ENCODE results near the gene C9orf50.
"Not testable (repeated sequence)": the region's sequence is repeated elsewhere in the genome, so short reads cannot be mapped to it uniquely, and the experiment has no call there.

The C9orf50 gene, protein sequence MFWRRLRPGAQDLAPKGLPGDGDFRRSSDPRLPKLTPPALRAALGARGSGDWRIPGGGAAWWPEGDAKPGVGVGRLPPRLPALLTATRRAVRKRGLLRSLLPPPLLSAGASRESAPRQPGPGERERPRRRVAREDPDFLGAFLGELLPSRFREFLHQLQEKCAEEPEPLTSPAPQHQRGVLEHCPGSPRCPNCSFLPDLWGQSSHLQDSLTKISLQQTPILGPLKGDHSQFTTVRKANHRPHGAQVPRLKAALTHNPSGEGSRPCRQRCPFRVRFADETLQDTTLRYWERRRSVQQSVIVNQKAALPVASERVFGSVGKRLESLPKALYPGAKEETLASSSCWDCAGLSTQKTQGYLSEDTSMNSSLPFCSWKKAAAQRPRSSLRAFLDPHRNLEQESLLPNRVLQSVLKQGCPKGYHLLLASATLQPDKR

DNA sequence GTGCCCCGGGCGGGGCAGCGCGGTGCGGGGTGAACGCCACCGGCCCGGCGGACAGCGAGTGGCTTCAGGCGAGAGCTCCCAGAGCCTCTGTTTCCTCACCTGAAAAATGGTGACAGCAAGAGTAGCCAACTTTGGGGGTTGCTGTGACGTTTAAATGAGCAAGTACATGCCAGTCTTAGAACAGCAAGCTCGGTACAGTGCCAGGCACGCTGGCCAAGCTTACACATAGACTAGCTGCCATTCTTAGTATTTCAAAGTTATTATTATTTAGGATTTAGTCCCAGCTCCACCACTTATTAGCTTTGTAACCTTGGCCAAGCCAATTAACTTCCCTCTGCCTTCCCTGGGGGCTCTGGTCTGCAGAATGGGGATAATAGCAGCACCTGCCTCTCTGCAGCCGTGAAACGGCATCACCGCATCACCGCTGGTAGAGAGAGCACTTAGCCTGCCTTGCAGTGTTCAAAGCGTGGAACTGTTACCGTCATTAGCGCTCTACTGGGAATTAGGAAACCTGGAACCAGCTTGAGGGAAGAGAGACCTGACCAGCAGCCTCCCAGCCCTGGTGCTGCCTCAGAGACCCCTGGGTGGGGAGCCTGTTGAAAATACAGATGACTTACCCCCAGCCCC, at the start of gene C9orf50:
Gene C9orf50, minus strand, starts transcription at position 433 of the 627 bp plus-strand sequence. CDS start 527 bp downstream, outside the sequence.
- no peak for DNase-seq (ENCODE audit: low read depth)

GRCh38 chr9:129669946-129670345, 49.0 kb upstream of the C9orf50 start:
- no peak for DNase-seq (ENCODE audit: low read depth)

DNA sequence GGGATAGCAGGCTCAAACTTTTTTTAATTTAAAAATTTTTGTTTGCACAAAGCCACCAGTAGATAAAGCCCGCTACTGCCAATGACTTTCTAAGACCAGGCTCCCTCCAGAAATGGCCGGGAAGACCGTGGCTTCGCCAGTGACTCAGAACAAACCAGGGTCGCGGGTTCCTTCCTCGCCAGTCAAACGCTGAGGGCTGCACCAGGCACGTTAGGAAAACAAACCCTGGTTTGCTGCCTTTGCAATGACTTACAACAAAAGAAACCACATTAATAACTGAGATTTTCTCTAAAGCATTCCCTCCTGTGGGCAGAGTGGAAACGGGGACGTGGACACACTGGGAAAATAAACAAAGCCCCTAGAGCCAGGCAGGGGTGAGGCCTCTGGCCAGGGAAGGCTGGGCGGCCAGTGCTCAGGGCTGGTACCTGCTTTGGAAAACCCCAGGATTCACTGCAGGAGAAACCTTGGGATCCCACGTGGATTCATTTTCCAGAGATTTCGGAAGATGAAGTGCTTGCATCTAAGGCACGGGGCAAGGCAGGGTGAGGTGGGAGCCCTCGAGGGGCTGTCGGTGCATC, 48.3 kb upstream of the C9orf50 start:
- DNase-seq (ENCODE audit: low read depth): no peak

DNA sequence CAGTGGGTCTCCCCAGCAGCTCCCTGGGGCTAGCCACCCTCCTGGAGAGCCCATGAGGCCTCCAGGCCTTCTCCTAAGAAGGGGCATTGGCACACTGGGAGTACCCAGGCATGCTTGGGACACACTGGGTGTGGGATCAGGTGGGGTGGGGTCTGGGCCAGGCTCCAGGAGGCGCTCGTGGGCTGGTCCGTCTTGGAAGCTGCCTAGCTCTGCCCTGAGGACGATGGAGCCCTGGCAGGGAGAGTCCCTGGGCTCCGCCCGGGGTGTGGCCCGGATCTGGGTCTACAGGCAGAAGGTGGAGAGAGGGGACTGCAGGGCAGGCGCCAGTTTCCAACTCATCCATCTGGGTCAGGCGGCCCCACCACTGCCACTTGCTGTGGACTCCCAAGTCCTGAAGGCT, 46.9 kb upstream of the C9orf50 start:
- no peak for DNase-seq (ENCODE audit: low read depth)

GRCh38 chr9:129667378-129667777, 46.5 kb upstream of the C9orf50 start:
- DNase-seq (ENCODE audit: low read depth): no peak

DNA sequence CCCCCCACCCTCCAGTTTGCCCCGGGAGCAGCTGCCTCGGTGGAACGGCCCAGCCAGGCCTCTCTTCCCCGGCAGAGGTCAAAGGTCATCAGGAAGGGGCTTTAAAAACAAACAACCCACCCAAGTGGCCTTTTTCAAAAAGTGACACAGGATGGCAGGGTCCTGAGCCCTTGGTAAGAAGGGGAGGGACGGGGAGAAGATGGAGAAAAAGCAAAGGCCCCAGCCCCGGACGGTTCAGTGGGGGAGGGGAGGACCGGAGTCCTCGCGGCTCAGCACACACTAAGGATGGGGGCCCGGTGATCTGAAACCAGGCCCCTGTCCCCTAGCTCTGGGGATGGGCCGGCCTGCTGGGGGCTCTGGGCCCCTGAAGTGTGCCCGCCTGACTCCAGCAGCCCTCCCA, 45.7 kb upstream of the C9orf50 start:
- DNase-seq (ENCODE audit: low read depth): no peak

GRCh38 chr9:129665814-129666520, 45.1 kb upstream of the C9orf50 start:
- DNase-seq (ENCODE audit: low read depth): no peak

DNA sequence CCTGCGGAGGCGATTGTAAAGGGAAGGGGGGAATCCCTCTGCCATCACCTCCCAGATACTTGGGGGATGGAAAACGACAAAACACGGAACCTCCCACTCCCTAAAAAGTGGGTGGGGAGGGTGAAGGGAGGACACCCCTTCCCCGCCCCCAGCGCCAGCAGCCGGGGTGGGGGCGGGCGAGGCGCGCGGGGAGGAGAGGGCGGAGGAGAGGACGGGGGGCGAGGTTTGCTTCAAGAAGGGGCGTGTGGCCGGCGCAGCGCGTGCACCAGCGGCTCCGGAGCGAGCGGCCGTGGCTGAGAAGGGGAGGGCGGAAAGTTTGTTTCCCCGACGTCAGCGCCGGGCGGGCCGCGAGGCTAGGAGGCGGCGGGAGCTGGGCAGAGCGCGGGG, 44.5 kb upstream of the C9orf50 start, which contains the start of gene PRRX2:
Gene PRRX2, plus strand, starts transcription at position 259 of the 387 bp plus-strand sequence. CDS start 221 bp downstream, outside the sequence.
- DNase-seq (ENCODE audit: low read depth): no peak

- DNase-seq (ENCODE audit: low read depth): no peak
Observed at GRCh38 chr9:129664746-129665388, 44.0 kb upstream of the C9orf50 start.

- DNase-seq (ENCODE audit: low read depth): not testable (repeated sequence)
Observed at GRCh38 chr9:129662239-129662638, 41.3 kb upstream of the C9orf50 start.

- no peak for DNase-seq (ENCODE audit: low read depth)
Observed at GRCh38 chr9:129661029-129661428, 40.1 kb upstream of the C9orf50 start.

GRCh38 chr9:129656795-129657390, 36.0 kb upstream of the C9orf50 start:
- no peak for DNase-seq (ENCODE audit: low read depth)

- DNase-seq (ENCODE audit: low read depth): no peak
Observed at GRCh38 chr9:129655696-129656095, 34.8 kb upstream of the C9orf50 start.

- no peak for DNase-seq (ENCODE audit: low read depth)
Observed at GRCh38 chr9:129655154-129655553, 34.3 kb upstream of the C9orf50 start.

DNA sequence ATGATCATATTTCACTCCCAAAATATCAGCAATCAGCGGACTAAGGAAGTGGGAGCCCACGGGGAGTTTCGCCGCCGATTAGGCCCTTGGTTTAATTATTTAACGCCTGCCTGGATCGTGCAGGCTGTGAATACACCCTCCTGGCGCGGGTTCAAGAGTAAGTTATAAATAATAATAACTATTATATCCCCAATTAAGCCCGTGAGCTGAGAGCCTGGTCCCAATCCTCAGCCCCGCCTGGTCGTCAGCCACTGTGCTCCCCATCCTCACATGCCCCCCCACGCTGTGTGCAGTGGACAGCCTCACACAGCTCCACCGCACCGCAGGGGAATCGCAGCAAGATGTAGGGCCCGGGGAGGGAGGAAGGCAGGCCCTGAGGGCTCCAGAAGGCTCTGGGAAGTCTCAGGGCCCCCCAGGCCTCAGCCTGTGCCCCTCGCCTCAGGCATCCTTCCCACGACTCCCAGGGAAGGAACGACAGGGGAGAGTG, 33.7 kb upstream of the C9orf50 start:
- DNase-seq (ENCODE audit: low read depth): no peak

GRCh38 chr9:129653823-129654553, 33.1 kb upstream of the C9orf50 start:
- DNase-seq (ENCODE audit: low read depth): no peak

- DNase-seq (ENCODE audit: low read depth): no peak
Observed at GRCh38 chr9:129650680-129651235, 29.9 kb upstream of the C9orf50 start.

GRCh38 chr9:129649726-129650679, 29.1 kb upstream of the C9orf50 start:
- DNase-seq (ENCODE audit: low read depth): no peak

GRCh38 chr9:129648764-129649115, 27.8 kb upstream of the C9orf50 start:
- no peak for DNase-seq (ENCODE audit: low read depth)

Measured in stimulated activated CD8-positive, alpha-beta memory T cell treated with anti-CD3 and anti-CD28 coated beads, Interleukin-4, amount 100 ng/mL, for 24 hours (primary cell).